Measurements from ENCODE around the gene FBXO3.

The FBXO3 gene

GRCh38 chr11:33772870-33773269, 1.4 kb downstream of the FBXO3 start:
- TF ChIP-seq CTCF (IDR thresholded peaks at IDR 0.05; ENCODE audit: low read length, missing control alignments) = no peak
- no peak overlapping the region for H3K4me3 ChIP-seq (replicated peaks; ENCODE audit: low read depth, low read length)
- no peak for DNase-seq (ENCODE audit: low read depth)

GRCh38 chr11:33772300-33772699, 2.0 kb downstream of the FBXO3 start:
- no peak for TF ChIP-seq CTCF (IDR thresholded peaks at IDR 0.05; ENCODE audit: low read length, missing control alignments)
- no peak for DNase-seq (ENCODE audit: low read depth)
- no peak overlapping the region for H3K4me3 ChIP-seq (replicated peaks; ENCODE audit: low read depth, low read length)

GRCh38 chr11:33770236-33770635, 4.1 kb downstream of the FBXO3 start:
- no peak for TF ChIP-seq CTCF (IDR thresholded peaks at IDR 0.05; ENCODE audit: low read length, missing control alignments)
- no peak for DNase-seq (ENCODE audit: low read depth)
- H3K4me3 ChIP-seq (replicated peaks; ENCODE audit: low read depth, low read length) = no peak overlapping the region

- TF ChIP-seq CTCF (IDR thresholded peaks at IDR 0.05; ENCODE audit: low read length, missing control alignments) = no peak
- no peak overlapping the region for H3K4me3 ChIP-seq (replicated peaks; ENCODE audit: low read depth, low read length)
- DNase-seq (ENCODE audit: low read depth) = no peak
These were observed 4.8 kb downstream of the FBXO3 start for GRCh38 chr11:33769542-33769941.

GRCh38 chr11:33767624-33768023, 6.7 kb downstream of the FBXO3 start:
- no peak for DNase-seq (ENCODE audit: low read depth)
- H3K4me3 ChIP-seq (replicated peaks; ENCODE audit: low read depth, low read length) = no peak overlapping the region
- TF ChIP-seq CTCF (IDR thresholded peaks at IDR 0.05; ENCODE audit: low read length, missing control alignments) = no peak

DNA sequence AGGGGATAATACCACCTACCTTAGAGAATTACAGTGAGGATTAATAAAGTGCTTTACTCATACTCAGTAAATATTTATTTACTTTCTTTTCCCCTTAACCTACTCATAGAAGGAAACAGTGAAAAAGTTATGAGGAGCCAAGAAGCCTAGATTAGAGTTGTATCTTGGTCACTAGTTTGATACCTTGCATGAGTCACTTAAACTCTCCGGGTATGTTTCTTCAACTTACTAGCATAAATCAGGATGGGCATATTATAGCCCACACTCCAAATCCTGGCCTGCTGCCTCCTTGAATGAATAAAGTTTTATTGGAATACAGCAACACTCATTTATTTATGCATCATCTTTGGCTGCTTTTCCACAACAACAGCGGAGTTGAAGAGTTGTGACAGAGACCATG, 8.2 kb downstream of the FBXO3 start:
- no peak for TF ChIP-seq CTCF (IDR thresholded peaks at IDR 0.05; ENCODE audit: low read length, missing control alignments)
- no peak for DNase-seq (ENCODE audit: low read depth)
- H3K4me3 ChIP-seq (replicated peaks; ENCODE audit: low read depth, low read length) = no peak overlapping the region

DNA sequence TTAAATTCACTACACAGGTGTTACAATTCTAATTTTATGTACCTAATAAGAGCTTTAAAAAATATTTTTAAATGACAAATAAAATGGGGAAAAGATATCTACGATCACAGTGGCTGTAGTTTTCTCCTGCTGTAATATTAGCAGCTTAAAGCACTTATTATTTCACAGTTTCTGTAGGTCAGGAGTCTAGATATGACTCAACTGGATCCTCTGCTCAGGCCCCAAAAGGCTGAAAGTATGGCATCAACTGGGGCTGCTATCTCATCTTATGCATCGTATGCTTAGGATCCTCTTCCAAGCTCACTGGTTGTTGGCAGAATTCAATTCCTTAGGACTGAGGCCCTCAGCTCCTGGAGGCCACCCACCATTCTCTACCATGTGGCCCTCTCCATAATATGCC, 12.8 kb downstream of the FBXO3 start:
- no peak for TF ChIP-seq CTCF (IDR thresholded peaks at IDR 0.05; ENCODE audit: low read length, missing control alignments)
- no peak overlapping the region for H3K4me3 ChIP-seq (replicated peaks; ENCODE audit: low read depth, low read length)
- DNase-seq (ENCODE audit: low read depth) = no peak

Measured in fibroblast of pulmonary artery (primary cell).